Neural cell (in vitro differentiated cells): Measurements from ENCODE around the gene GRB7. TPM values are rescaled to one million over a fixed set of nuclear protein-coding genes. Genes with fewer than 3 reads are reported as not detected.

Source experiments
- H2AFZ ChIP-seq: fragments of 200-600, 300-800 bp; sonication (generic), shearing (Covaris generic); 2 replicates; pipeline ENCODE4 v1.6.0; 2014; ENCODE audit warnings: low read depth, mild to moderate bottlenecking, antibody characterized with exemption, low read length, moderate library complexity
- H3F3A ChIP-seq: fragments of 200-600 bp; shearing (Covaris generic); 2 replicates; pipeline ENCODE4 v1.6.1; 2016; ENCODE audit warnings: mild to moderate bottlenecking, moderate library complexity, mixed read lengths, antibody characterized with exemption, low read length; ENCODE audit not compliant: insufficient read depth, poor library complexity, severe bottlenecking
- H3K27ac ChIP-seq: fragments of 200-600, 300-800 bp; sonication (generic), shearing (Covaris generic); 2 replicates; pipeline ENCODE4 v1.5.1; 2014; ENCODE audit warnings: mild to moderate bottlenecking, low read length, moderate library complexity
- H3K27me3 ChIP-seq: fragments of 300-800, 200-600 bp; sonication (generic), shearing (Covaris generic); 2 replicates; pipeline ENCODE4 v1.6.0; 2014; ENCODE audit warnings: mild to moderate bottlenecking, low read depth, low read length, moderate library complexity; ENCODE audit not compliant: insufficient read depth
- H3K36me3 ChIP-seq: fragments of 300-800, 200-600 bp; sonication (generic), shearing (Covaris generic); 2 replicates; pipeline ENCODE4 v1.5.1; 2014; ENCODE audit warnings: mild to moderate bottlenecking, antibody characterized with exemption, low read length, moderate library complexity; ENCODE audit not compliant: insufficient read depth
- H3K4me2 ChIP-seq: fragments of 300-800, 200-600 bp; sonication (generic), shearing (Covaris generic); 2 replicates; pipeline ENCODE4 v1.6.0; 2014; ENCODE audit warnings: mild to moderate bottlenecking, low read length
- H3K4me3 ChIP-seq: fragments of 300-800, 200-600 bp; sonication (generic), shearing (Covaris generic); 2 replicates; pipeline ENCODE4 v1.5.1; 2014; ENCODE audit warnings: mild to moderate bottlenecking, low read length, moderate library complexity
- H3K79me2 ChIP-seq: fragments of 200-600 bp; shearing (Covaris generic); replicated peaks from 2 replicates; pipeline ENCODE4 v1.6.0; 2014; ENCODE audit warnings: mild to moderate bottlenecking, low read length, moderate library complexity; ENCODE audit not compliant: insufficient read depth
- H3K9ac ChIP-seq: fragments of 300-800, 200-600 bp; sonication (generic), shearing (Covaris generic); 2 replicates; pipeline ENCODE4 v1.6.1; 2016; ENCODE audit warnings: mild to moderate bottlenecking, low read length, mixed read lengths
- H3K9me2 ChIP-seq: fragments of 200-600 bp; shearing (Covaris generic); 2 replicates; pipeline ENCODE4 v1.6.1; 2016; ENCODE audit warnings: mild to moderate bottlenecking, low read length, mixed read lengths; ENCODE audit not compliant: insufficient read depth
- H3K9me3 ChIP-seq: fragments of 200-600, 300-800 bp; sonication (generic), shearing (Covaris generic); 2 replicates; pipeline ENCODE4 v1.6.1; 2016; ENCODE audit warnings: mild to moderate bottlenecking, mixed run types, low read length, moderate library complexity, mixed read lengths
- H4K20me1 ChIP-seq: fragments of 200-600 bp; shearing (Covaris generic); 2 replicates; pipeline ENCODE4 v1.6.1; 2016; ENCODE audit warnings: mild to moderate bottlenecking, mixed run types; ENCODE audit not compliant: insufficient read depth
- EP300 ChIP-seq: fragments of 450-650 bp; conservative IDR thresholded peaks from 2 replicates; pipeline ENCODE4 v1.6.1; 2014; ENCODE audit warnings: antibody characterized with exemption, mild to moderate bottlenecking, moderate library complexity; ENCODE audit not compliant: poor library complexity, severe bottlenecking
- EZH2 ChIP-seq: fragments of 200-600, 300-800 bp; shearing (Covaris generic), sonication (generic); IDR thresholded peaks from 2 replicates; pipeline ENCODE4 v1.6.1; 2014; ENCODE audit warnings: antibody characterized with exemption, low read length, borderline replicate concordance, mild to moderate bottlenecking; ENCODE audit not compliant: insufficient read depth, poor library complexity, severe bottlenecking
- MXI1 ChIP-seq: fragments of 450-650 bp; conservative IDR thresholded peaks from 2 replicates; pipeline ENCODE4 v1.6.1; 2014; ENCODE audit warnings: antibody characterized with exemption, mild to moderate bottlenecking; ENCODE audit not compliant: poor library complexity, severe bottlenecking
- POLR2AphosphoS5 ChIP-seq: IDR thresholded peaks from 2 replicates; pipeline ENCODE4 v1.6.1; 2012
- RAD21 ChIP-seq: fragments of 450-650 bp; conservative IDR thresholded peaks from 2 replicates; pipeline ENCODE4 v1.6.1; 2014; ENCODE audit warnings: antibody characterized with exemption, mild to moderate bottlenecking, moderate library complexity
- SMC3 ChIP-seq: fragments of 450-650 bp; conservative IDR thresholded peaks from 2 replicates; pipeline ENCODE4 v1.6.1; 2014; ENCODE audit warnings: antibody characterized with exemption, mild to moderate bottlenecking, moderate library complexity; ENCODE audit not compliant: poor library complexity
- TAF1 ChIP-seq: IDR thresholded peaks from 2 replicates; pipeline ENCODE4 v1.6.1; 2012; ENCODE audit warnings: low read depth
- polyA plus RNA-seq: library from polyadenylated mRNA; depleted of rRNA; stranded (reverse); fragments of >200 nt; gene quantifications from 2 replicates; pipeline ENCODE4 v1.2.3, GENCODE V29; 2014
- TF ChIP-seq, protein P1 (sequence below): fragments of 450-650 bp; IDR thresholded peaks from 2 replicates; pipeline ENCODE4 v1.5.1; 2014; ENCODE audit warnings: antibody characterized with exemption, mild to moderate bottlenecking, moderate library complexity; ENCODE audit not compliant: poor library complexity, severe bottlenecking
- TF ChIP-seq, protein P2 (sequence below): IDR thresholded peaks from 2 replicates; pipeline ENCODE4 v1.6.1; 2012; ENCODE audit warnings: borderline replicate concordance

Gene GRB7
- polyA plus RNA-seq, 1 donor from 2014 or later = not detected

DNA sequence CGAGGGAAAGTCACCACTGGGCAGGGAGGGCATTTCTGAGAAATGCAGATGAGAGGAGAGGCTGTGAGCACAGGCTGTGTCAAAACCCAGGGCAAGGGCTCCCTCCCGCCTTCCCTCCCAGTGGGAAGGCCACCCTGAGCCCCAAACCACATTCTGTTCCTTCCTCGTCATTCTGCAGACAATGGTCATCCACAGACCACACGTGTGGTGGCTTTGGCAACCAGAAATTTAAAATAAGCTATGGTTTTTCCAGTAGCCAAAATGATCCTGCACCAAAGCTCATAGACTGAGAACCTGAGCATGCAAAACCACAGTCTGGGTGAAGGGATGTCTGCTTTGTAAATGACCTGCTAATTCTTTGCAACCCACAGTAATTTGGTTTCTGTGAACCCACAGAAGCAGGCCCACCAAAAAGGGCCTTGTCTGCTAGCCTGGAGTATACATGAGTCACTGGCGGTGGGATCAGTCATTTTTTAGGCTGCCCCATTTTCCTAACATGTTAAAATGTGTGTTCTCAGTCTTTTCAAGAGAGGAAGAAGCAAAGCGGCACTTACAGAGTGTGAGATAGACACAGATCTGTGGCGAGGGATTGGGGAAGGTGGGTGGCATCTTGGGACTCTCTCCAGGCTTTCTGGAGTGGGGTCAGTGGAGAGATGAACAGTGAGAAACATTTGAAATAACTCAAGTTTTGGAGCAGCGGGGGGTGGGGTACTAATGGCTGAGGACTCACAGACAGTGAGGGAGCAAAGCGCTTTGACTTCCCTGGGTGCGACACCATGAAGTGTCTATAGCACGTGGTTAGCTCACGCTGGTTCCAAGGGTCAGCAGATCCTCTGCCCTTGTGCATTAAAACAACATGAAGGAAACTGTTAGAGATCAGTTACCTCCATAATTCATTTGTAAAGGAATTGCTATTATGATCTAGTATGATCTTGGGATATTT is 20.5 kb downstream of the GRB7 start:
- Histone ChIP-seq H3K9me3 (no peaks in the 10 kb centered on the region), H3K4me2 (no peak overlapping the region), H3K36me3 (no peaks in the 10 kb centered on the region), H4K20me1 (no peaks in the 10 kb centered on the region), H3K9ac (no peak overlapping the region), H3F3A (no peaks in the 10 kb centered on the region), H3K79me2 (no peaks in the 10 kb centered on the region), H3K27me3 (no peaks in the 10 kb centered on the region), H3K27ac (no peak overlapping the region), H3K9me2 (no peaks in the 10 kb centered on the region), H2AFZ (no peak overlapping the region), H3K4me3 (no peak overlapping the region)
- TF ChIP-seq SMC3 = no peak
- TF ChIP-seq, protein P1, sequence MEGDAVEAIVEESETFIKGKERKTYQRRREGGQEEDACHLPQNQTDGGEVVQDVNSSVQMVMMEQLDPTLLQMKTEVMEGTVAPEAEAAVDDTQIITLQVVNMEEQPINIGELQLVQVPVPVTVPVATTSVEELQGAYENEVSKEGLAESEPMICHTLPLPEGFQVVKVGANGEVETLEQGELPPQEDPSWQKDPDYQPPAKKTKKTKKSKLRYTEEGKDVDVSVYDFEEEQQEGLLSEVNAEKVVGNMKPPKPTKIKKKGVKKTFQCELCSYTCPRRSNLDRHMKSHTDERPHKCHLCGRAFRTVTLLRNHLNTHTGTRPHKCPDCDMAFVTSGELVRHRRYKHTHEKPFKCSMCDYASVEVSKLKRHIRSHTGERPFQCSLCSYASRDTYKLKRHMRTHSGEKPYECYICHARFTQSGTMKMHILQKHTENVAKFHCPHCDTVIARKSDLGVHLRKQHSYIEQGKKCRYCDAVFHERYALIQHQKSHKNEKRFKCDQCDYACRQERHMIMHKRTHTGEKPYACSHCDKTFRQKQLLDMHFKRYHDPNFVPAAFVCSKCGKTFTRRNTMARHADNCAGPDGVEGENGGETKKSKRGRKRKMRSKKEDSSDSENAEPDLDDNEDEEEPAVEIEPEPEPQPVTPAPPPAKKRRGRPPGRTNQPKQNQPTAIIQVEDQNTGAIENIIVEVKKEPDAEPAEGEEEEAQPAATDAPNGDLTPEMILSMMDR = no peak
- TF ChIP-seq RAD21 = no peak
- no peak for TF ChIP-seq POLR2AphosphoS5
- TF ChIP-seq, protein P2, sequence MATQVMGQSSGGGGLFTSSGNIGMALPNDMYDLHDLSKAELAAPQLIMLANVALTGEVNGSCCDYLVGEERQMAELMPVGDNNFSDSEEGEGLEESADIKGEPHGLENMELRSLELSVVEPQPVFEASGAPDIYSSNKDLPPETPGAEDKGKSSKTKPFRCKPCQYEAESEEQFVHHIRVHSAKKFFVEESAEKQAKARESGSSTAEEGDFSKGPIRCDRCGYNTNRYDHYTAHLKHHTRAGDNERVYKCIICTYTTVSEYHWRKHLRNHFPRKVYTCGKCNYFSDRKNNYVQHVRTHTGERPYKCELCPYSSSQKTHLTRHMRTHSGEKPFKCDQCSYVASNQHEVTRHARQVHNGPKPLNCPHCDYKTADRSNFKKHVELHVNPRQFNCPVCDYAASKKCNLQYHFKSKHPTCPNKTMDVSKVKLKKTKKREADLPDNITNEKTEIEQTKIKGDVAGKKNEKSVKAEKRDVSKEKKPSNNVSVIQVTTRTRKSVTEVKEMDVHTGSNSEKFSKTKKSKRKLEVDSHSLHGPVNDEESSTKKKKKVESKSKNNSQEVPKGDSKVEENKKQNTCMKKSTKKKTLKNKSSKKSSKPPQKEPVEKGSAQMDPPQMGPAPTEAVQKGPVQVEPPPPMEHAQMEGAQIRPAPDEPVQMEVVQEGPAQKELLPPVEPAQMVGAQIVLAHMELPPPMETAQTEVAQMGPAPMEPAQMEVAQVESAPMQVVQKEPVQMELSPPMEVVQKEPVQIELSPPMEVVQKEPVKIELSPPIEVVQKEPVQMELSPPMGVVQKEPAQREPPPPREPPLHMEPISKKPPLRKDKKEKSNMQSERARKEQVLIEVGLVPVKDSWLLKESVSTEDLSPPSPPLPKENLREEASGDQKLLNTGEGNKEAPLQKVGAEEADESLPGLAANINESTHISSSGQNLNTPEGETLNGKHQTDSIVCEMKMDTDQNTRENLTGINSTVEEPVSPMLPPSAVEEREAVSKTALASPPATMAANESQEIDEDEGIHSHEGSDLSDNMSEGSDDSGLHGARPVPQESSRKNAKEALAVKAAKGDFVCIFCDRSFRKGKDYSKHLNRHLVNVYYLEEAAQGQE = no peak
- no peak for TF ChIP-seq TAF1
- TF ChIP-seq MXI1 = no peak
- no peak for TF ChIP-seq EZH2
- TF ChIP-seq EP300 = no peak

DNA sequence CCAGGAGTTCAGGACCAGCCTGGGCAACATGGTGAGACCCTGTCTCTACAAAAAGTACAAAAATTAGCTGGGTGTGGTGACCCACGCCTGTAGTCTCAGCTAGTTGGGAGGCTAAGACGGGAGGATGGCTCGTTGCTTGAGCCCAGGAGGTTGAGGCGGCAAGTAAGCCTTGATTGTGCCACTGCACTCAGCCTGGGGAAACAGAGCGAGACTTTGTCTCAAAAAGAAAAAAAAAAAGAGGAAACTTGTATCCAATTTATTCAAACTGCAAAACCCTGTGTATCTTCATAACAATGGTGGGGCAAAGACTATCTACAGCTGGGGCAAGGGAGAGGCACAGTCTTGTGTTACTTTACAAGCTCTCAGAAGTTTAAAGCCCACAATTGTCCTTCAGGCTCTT is 21.5 kb downstream of the GRB7 start:
- Histone ChIP-seq H3F3A (no peaks in the 10 kb centered on the region), H3K4me2 (no peak overlapping the region), H3K27ac (no peak overlapping the region), H3K4me3 (no peak overlapping the region), H3K27me3 (no peaks in the 10 kb centered on the region), H2AFZ (no peak overlapping the region), H3K9me3 (no peaks in the 10 kb centered on the region), H3K36me3 (no peaks in the 10 kb centered on the region), H3K9ac (no peak overlapping the region), H3K79me2 (no peaks in the 10 kb centered on the region), H4K20me1 (no peaks in the 10 kb centered on the region), H3K9me2 (no peaks in the 10 kb centered on the region)
- TF ChIP-seq RAD21 (no peak), MXI1 (no peak), EP300 (no peak), EZH2 (no peak), SMC3 (no peak), POLR2AphosphoS5 (no peak), TAF1 (no peak)
- TF ChIP-seq, protein P1 = no peak
- TF ChIP-seq, protein P2 = no peak
